Islet of Langerhans (tissue), 1 donor: ENCODE results near the gene PLS3.
A peak's percentile ranks its signal among the peaks of the same experiment; 100 is the strongest.
"Not testable (repeated sequence)": the region's sequence is repeated elsewhere in the genome, so short reads cannot be mapped to it uniquely, and the experiment has no call there.

ENCODE experiments used
- FAIRE-seq: peaks from one replicate; lab custom pipeline; 2011; peaks lifted over from hg19 to GRCh38; lab: Jason Lieb, UNC

PLS3 gene

DNA sequence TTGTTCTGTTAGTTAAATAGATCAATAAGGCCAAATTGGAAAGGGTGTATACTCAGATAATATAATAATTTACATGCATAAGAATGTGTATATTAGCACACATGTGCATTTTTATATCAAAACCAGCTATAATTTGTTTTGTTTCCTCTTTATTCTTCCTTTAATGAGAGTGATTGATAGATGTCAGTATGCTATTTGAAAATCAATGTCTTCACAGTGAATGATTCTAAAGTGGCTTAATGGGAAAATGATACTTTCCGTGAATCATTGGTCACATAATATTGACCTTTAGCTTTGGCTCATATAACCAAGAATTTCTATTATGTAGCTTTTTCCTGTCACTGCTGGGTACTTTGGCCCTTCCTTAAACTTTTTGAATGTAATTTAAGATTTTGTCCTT lies 48.6 kb downstream of the PLS3 start:
- FAIRE-seq = no peak

DNA sequence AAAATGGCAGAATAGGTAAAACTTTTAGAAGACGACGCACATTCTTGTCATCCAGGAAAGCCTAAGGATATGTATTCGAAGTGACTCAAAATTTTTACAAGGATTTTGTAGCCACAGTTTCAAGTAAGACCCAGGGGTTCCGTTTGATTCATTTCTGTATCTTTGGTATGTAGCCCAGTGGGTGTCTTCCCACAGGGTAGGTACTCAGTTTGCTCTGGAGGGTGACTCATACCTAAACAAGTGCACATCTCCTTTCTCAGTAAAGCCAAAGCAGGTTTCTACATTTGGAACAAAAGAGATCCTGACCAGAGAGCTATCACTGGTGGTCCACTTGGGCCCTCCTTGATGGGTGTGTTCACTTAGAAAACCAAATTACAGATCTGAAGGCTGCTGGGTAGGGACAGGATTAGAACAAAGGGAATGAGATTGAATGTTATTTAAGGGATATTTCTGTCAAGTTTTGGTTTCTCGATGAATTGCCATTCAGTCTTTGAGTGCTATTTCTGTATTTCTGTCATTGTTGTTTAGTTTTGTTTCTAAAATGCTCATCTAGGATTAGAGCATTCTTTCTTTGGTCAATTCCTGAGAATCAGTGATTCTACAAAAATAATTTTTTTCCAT lies 56.1 kb downstream of the PLS3 start:
- no peak for FAIRE-seq

DNA sequence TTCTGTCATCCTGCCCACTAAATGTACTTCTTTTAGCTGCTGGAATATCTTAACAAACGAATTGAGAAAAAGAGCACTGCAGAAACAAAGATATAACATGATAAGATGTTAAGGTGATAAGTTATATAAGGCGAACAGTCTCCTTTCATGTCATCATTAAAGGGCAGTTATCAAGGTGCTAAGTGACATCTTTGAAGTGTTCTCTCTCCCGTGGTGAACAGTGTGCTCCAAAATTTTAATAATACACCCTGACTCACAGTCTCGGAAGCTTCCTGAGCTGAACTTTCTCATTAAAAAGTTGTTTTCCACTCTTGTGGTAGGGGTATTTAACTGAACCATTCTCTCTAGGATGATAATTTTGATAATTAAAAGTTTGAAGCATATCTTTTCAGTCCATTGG lies 61.6 kb downstream of the PLS3 start:
- no peak for FAIRE-seq

DNA sequence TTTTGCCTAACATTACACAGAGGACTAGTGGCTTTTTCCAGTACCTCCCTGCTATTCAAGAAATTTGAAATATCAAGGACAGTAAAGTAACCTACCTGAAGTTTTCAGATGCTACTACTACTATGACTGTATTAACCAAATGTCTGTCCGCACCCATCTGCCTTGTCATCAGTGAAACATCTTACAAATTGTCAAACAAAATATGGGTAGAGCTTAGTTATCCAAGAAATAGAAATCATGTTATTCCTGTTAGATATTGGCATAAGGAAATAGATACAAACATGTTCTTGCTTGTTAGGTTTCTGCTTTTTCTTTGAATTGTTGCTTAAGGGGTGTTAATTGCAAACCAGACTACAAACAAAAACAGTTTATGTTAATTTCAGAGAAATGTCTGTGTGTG lies 63.9 kb downstream of the PLS3 start:
- FAIRE-seq = no peak

DNA sequence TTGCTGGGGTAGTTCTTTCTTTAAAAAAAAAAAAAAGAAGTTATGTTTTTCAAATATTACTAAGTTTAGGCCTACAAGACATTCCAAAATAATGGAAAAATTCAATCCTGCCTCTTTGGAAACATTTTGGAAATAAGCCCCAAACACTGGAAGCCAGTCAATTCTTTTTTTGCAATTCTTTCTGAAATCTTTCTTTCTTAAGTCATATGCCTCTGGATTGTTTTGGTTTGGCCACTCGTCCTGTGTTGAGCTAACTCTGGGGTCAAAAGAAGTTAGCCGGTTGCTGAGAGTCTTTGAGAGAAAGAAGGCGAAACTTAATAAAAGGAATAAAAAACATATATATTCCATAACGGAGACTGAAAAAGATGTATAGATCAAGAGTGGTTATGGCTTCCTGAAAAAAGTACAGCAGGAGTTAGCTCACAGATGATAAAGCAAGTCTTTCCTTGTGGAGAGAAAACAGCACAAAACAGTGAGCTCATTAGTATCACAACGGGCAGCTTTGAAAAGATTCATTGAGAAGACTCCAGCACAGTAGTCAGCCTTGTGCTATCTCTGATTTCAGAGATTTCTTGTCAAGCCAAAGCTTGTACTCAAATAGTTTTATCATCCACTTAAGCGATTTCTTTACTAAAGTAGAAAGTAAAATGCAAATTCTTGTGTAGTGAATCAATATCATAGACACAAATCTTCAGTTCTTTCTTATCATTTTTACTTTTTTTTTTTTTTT lies 64.8 kb downstream of the PLS3 start:
- FAIRE-seq = no peak

DNA sequence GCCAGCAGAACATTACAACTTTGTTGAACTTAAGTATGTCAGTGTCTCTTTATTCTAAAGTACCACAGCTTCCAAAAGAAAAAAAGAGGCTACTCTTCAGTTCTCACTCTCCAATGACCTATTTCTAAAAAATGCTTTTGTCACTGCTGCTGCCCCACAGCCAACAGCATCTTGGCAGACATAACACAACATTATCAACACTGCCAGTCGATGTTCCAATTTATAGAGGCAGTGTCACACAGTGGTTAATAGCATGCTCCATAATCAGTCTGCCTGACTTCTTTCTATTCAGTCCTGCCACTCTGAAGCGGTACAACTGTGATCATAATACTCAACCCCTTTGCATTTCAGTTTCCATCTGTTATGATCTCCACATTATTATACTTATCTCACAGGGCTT lies 69.2 kb downstream of the PLS3 start:
- FAIRE-seq = no peak

DNA sequence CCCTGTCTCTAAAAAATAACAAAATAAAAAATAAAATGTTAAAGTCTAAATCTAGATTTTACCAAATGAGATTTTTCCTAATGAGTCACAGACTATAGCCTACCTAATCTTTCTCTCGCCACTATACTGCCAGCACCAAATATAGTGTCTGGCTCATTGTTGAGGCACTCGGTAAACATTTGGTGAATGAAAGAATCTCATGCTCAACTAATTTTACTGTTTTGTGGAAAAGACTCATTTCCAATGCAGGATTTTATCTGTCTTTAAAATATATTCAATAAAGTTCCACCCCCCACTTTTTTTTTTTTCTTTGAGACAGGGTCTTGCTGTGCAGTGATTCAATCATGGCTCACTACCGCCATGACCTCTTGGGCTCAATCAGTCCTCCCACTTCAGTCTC lies 71.5 kb downstream of the PLS3 start:
- no peak for FAIRE-seq

DNA sequence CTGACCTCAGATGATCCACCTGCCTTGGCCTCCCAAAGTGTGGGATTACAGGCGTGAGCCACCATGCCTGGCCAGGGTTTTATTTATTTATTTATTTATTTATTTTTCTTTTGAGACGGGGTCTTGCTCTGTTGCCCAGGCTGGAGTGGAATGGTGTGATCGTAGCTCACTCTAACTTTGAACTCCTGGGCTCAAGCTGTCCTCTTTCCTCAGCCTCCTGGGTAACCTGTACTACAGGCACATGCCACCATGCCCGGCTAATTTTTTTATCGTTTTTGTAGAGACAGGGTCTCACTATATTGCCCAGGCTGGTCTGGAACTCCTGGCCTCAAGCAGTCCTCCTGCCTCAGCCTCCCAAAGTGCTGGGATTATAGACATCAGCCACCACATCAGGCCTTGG lies 72.4 kb downstream of the PLS3 start:
- not testable (repeated sequence) for FAIRE-seq

DNA sequence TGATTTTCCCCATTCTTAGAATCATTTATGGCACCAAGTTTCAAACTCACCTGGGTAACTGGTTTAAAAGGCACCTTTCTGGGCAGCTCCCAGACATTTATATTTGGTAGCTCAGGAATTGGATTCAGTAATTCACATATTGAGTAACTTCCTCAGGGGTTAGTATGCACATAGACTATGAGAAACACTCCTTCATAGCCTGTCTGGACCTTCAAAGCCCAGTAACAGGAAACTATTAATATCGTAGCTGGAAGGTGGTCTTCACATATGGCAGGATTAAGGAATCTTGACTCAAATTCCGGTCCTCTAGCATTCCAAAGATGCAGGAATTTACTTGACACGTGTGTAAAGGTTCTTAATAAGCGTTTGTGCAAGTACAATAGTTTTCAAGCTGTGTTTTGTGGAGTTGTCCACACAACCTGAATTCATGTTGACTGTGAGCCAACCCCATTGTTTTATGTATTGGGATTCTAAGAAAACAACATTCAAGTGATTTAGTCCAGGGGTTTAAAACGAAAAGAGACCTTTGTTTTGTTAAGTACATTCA lies 78.4 kb downstream of the PLS3 start:
- no peak for FAIRE-seq

DNA sequence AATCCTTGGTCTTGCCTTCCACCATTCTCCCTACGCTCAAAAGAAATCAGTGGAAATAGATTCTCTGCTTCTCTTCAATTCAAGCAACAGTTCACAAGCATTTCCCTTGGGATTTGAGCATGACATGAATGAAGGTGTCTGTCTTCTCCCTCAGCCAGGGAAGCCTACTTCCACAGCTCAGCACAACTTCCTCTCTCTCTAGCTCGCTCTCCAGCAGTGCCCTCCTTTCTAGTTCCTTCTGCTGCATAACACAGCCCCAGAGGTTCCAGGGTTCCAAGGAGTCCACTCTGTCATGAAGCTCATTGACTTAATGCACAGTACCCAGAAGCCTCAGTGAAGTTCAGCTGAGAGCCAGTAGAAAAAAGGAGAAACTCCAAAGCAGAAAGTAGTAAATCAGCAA lies 81.3 kb downstream of the PLS3 start:
- FAIRE-seq = no peak

DNA sequence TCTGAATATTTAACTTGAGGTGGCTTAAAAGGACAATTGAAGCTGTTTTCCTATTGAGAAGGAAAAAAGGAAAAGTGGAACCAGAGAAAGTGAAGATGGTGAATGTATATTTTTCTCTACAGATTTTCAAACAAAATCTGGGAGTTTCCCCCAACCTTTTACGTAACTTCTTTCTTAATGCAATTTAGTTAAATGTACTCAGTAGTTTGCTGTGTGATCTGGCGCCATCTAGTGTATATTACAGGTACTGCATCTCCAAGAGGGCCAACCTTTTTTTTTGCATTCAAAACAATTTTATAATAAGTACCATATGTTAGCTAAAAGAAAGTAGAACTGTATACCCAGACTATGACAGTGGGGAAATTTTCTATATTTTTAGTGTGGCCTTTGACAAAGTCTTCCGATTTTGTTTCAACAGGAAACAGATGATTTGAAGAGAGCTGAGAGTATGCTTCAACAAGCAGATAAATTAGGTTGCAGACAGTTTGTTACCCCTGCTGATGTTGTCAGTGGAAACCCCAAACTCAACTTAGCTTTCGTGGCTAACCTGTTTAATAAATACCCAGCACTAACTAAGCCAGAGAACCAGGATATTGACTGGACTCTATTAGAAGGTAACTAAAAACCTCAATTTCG lies 82.0 kb downstream of the PLS3 start:
- FAIRE-seq = peak; percentile 93

DNA sequence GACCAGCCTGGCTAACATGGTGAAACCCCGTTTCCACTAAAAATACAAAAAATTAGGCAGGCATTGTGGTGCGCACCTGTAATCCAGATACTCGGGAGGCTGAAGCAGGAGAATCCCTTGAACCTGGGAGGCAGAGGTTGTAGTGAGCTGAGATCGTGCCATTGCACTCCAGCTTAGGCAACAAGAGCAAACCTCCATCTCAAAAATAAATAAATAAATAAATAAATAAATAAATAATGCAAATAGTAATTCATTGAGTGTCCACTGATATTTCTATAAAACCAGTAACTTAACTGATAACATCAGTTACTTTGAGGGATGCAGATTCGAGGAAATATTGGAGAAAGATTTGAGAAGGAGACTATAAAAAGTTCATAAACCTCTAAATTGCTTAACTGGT lies 83.4 kb downstream of the PLS3 start:
- FAIRE-seq = not testable (repeated sequence)

DNA sequence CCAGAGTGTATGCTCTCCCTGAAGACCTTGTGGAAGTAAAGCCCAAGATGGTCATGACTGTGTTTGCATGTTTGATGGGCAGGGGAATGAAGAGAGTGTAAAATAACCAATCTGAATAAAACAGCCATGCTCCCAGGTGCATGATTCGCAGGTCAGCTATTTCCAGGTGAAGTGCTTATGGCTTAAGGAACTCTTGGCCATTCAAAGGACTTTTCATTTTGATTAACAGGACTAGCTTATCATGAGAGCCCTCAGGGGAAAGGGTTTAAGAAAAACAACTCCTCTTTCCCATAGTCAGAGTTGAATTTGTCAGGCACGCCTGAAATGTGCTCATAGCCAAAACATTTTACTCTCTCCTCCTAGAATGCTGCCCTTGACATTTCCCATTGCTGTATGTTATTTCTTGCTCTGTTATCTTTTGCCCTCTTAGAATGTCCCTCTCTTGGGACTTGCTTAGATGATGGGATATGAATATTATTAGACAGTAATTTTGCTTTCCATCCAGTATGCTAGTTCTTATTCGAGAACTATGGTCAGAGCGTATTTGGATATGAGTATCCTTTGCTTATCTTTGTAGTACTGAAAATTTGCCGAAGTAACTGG lies 88.6 kb downstream of the PLS3 start:
- no peak for FAIRE-seq

DNA sequence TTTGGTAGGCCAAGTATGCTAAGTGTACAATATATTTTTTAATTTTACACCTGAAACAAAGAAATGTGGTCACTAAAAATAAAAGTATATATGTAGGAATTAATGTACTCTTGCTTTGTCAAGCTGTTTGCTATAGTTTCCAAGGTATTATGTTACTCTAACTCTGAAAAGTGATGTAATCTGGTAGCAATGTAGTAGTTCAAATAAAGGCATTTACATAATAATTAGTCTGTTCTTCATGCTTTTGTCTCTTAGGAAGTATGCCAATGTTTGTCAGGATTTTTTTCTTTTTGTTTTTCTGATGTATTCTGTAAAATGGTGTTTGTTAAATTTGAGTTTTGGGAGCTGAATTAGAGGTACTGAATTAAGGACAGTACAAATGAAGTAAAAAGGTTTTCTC lies 89.5 kb downstream of the PLS3 start:
- FAIRE-seq = no peak

DNA sequence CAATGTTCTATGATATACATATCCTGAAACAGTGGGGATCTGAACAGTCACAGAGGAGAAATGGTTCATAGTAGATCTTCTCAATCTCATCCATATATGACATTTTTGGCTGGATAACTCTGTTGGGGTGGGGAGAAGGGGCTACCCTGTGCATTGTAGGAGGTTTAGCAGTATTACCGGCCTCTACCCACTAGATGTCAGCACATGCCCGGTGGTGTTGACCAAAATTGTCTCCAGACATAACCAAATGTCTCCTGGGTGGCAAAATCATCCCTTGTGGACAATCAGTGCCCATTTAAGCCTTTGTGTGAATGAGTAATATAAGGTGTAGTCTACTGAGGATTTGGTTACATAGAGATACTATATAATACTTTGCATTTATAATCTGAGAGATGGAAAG lies 89.9 kb downstream of the PLS3 start:
- FAIRE-seq = peak; percentile 17

DNA sequence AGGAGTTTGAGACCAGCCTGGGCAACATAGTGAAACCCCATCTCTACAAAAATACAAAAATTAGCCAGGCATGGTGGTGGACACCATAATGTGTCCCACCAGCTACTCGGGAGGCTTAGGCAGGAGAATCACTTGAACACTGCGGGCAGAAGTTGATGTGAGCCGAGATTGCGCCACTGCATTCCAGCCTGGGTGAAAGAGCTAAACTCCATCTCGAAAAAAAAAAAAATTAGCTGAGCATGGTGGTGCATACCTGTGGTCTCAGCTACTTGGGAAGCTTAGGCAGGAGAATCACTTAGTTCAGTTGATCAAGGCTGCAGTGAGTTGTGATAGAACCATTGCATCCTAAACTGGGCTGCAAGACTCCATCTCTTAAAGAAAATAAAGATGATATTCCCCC lies 91.2 kb downstream of the PLS3 start:
- no peak for FAIRE-seq

DNA sequence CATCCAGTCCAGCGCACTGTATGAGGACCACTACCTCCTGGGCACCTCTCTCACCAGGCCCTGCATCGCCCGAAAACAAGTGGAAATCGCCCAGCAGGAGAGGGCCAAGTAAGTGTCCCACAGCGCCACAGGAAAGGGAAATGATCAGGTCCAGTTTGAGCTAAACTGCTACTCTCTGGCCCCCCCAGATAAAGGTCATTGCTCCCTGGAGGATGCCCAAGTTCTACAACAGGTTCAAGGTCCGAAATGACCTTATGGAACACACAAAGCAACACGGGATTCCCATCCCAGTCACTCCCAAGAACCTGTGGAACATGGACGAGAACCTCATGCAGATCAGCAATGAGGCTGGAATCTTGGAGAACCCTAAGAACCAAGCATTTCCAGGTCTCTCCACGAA lies 104.1 kb downstream of the PLS3 start:
- FAIRE-seq = no peak

DNA sequence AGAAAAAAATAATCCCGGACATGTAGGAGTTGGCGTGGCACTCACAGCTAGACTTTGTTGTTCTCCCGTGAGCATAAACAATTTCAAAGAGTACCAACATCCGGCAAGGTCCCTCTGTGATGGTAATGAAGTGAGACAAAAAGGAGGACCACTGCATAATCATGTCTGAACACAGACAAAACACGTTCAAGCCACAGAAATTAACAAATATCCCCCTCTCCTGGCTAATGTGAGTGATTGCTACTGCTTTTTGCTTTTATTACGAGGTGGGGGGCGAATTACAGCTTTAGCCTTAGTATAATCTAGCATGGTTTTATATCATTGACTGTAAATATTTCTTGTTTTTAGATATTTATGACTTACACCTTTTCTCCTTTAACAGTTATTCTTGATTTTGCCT lies 118.5 kb downstream of the PLS3 start:
- no peak for FAIRE-seq

DNA sequence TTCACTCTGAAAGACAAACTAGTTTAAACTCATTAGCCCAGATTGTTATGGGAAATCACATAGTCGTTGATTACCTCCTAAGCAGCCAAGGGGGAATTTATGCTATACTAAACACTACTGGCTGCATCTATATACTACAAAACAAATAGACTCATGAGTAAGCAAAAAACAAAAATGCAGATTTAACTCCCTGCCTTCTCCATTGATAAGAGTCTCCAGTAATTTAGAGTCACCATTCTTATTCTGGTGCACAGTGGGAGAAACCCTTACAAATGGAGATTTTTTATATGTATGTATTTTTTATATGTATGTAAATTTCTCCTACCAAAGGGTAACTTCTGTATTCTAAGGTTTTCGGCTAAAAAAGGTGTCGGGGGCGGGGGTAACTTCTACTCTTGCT lies 126.6 kb downstream of the PLS3 start:
- FAIRE-seq = no peak

DNA sequence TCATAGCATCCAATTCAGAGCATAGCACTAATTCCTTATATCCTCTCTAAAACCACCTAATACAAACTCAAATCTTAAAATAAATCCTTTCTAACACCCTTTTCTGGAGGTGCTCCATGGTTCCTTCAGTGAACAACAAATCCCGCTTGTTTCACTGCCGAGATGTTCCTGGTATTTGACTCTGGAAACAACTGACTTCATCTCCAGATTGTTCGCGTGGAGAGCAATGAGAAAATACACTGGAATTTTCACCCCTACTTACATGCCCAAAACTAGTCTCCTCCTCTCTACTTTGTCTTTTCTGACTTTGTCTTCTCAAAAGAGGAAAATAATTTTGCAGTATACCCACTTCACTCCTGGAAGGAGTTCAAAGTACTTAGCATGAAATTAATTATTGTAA lies 129.0 kb downstream of the PLS3 start:
- FAIRE-seq = no peak

DNA sequence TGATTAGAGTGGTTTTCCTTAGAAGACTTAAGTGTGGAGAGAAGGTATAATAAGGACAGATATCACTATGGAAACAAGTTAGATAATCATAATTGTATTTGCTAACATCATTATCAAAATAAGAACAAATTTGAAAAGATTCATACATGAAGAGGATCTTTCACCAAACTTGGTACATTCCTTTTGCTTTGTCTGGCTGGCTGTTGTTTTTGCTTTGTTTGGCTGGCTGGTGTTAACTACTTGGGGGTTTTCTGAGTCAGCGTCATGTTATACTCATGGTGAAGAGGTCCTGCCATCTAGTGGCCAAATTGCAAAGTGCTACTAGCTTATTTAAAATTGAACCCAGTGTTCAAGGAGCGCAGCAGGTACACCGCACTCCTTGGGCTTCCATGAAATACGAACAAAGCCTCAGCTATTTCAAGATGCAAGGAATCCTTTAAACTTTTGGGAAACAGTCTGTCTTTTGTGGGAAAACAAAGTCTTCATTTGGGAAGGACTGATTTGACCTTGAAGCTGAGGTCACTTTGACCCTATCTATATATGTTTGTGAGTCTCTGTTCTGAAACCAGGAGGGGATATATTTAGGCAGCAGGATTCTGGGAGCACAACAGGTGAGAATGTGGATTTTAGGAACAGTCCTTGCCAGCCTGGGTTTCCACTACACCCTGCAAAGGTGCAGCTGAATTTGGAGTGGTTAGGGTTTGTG lies 129.7 kb downstream of the PLS3 start:
- no peak for FAIRE-seq

DNA sequence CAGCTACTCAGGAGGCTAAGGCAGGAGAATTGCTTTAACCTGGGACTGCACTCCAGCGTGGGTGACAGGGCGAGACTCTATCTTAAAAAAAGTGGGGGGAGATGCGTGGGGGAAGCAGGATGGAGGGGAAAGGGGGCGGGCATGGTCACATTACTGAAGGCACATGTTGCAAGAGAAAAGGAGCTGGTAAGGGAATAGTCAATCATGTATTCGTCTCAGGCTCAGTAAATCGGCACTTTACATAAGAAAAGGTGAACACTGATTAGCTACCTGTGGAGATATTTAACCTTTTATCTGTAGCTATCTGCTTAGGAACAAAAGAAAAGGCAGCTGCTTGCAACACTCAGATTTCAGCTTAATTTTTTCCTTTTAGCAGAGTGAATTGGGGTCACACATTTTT lies 132.5 kb downstream of the PLS3 start:
- no peak for FAIRE-seq

DNA sequence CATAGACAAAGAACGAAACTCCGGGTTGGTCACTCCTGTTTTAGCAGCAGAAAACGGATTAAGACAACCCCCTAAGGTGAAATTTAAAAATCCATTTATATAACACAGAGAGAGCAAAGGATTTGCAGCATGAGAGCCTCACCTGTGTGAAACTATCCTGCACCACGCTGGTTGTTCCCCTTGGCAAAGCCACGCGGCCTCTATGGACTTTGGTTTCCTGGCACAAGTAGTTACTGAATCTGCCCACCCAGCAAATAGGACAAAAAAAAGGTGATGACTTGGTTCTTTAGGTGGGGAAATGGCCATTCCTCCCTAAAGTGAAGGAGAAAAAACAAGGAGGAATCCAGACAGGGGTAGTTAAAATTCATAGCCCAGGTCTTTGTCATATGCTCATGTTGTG lies 133.1 kb downstream of the PLS3 start:
- FAIRE-seq = no peak
